Astrocyte (in vitro differentiated cells and primary cell): ENCODE measurements around the gene EEF2KMT. TPM values are rescaled to one million over a fixed set of nuclear protein-coding genes. Genes with fewer than 3 reads are reported as not detected.

Experiments
- DNase-seq: peaks from one replicate; pipeline ENCODE4 v3.0.0-alpha.2; 2010; ENCODE audit warnings: low read depth
- FAIRE-seq: peaks from 2 replicates; lab custom pipeline; 2011; peaks lifted over from hg19 to GRCh38; lab: Jason Lieb, UNC
- H2AFZ ChIP-seq: 2 replicates; pipeline ENCODE4 v1.6.0; 2012; ENCODE audit warnings: low read depth, low read length, inconsistent platforms
- H3K27ac ChIP-seq: 2 replicates; pipeline ENCODE4 v1.5.1; 2011; ENCODE audit warnings: low read depth, low read length, inconsistent platforms
- H3K27me3 ChIP-seq: 2 replicates; pipeline ENCODE4 v1.6.0; 2011; ENCODE audit warnings: low read length, inconsistent platforms; ENCODE audit not compliant: insufficient read depth
- H3K36me3 ChIP-seq: 2 replicates; pipeline ENCODE4 v1.5.1; 2011; ENCODE audit warnings: low read length, inconsistent platforms; ENCODE audit not compliant: insufficient read depth
- H3K4me1 ChIP-seq: 2 replicates; pipeline ENCODE4 v1.5.1; 2011; ENCODE audit warnings: low read length, inconsistent platforms; ENCODE audit not compliant: insufficient read depth
- H3K4me2 ChIP-seq: 2 replicates; pipeline ENCODE4 v1.6.0; 2012; ENCODE audit warnings: low read length, inconsistent platforms
- H3K4me3 ChIP-seq: 2 replicates; pipeline ENCODE4 v1.5.1; 2011; ENCODE audit warnings: low read depth, mild to moderate bottlenecking, low read length, inconsistent platforms; ENCODE audit not compliant: insufficient read depth
- H3K79me2 ChIP-seq: 2 replicates; pipeline ENCODE4 v1.6.0; 2012; ENCODE audit warnings: mild to moderate bottlenecking, low read length, inconsistent platforms; ENCODE audit not compliant: insufficient read depth
- H3K9ac ChIP-seq: 2 replicates; pipeline ENCODE4 v1.6.0; 2012; ENCODE audit warnings: mild to moderate bottlenecking, low read length, inconsistent platforms
- H3K9me3 ChIP-seq: 2 replicates; pipeline ENCODE4 v1.5.1; 2012; ENCODE audit warnings: low read depth, mild to moderate bottlenecking, low read length, inconsistent platforms; ENCODE audit not compliant: insufficient read depth
- H4K20me1 ChIP-seq: 2 replicates; pipeline ENCODE4 v1.6.0; 2012; ENCODE audit warnings: low read length, inconsistent platforms; ENCODE audit not compliant: insufficient read depth
- H3K27ac Mint-ChIP-seq: one replicate; pipeline ENCODE4 v1.8.0; 2021; ENCODE audit warnings: mild to moderate bottlenecking, mixed read lengths; ENCODE audit not compliant: unreplicated experiment
- H3K27me3 Mint-ChIP-seq: one replicate; pipeline ENCODE4 v1.8.0; 2021; ENCODE audit warnings: low read depth, mixed read lengths; ENCODE audit not compliant: unreplicated experiment
- H3K36me3 Mint-ChIP-seq: one replicate; pipeline ENCODE4 v1.8.0; 2021; ENCODE audit warnings: low read depth, mixed read lengths; ENCODE audit not compliant: unreplicated experiment
- H3K4me1 Mint-ChIP-seq: one replicate; pipeline ENCODE4 v1.8.0; 2021; ENCODE audit warnings: low read depth, mixed read lengths; ENCODE audit not compliant: unreplicated experiment
- H3K4me3 Mint-ChIP-seq: one replicate; pipeline ENCODE4 v1.8.0; 2021; ENCODE audit warnings: mild to moderate bottlenecking, moderate library complexity, mixed read lengths; ENCODE audit not compliant: unreplicated experiment
- H3K9me3 Mint-ChIP-seq: one replicate; pipeline ENCODE4 v1.8.0; 2021; ENCODE audit warnings: mild to moderate bottlenecking, mixed read lengths; ENCODE audit not compliant: unreplicated experiment
- EZH2 ChIP-seq: IDR thresholded peaks from 2 replicates; pipeline ENCODE4 v1.6.1; 2012; ENCODE audit warnings: mild to moderate bottlenecking, low read length, inconsistent platforms; ENCODE audit not compliant: insufficient read depth
- total RNA-seq: library from RNA; stranded (reverse); gene quantifications from 2 replicates; pipeline ENCODE4 v1.2.1, GENCODE V29; 2021
- TF ChIP-seq, protein P1 (sequence below): IDR thresholded peaks from 2 replicates; pipeline ENCODE4 v1.5.1; 2011; ENCODE audit warnings: low read depth, mild to moderate bottlenecking, inconsistent platforms, low read length, moderate library complexity; ENCODE audit not compliant: insufficient read depth

EEF2KMT gene
- total RNA-seq, 1 donor from 2014 or later = 9.2 TPM

DNA sequence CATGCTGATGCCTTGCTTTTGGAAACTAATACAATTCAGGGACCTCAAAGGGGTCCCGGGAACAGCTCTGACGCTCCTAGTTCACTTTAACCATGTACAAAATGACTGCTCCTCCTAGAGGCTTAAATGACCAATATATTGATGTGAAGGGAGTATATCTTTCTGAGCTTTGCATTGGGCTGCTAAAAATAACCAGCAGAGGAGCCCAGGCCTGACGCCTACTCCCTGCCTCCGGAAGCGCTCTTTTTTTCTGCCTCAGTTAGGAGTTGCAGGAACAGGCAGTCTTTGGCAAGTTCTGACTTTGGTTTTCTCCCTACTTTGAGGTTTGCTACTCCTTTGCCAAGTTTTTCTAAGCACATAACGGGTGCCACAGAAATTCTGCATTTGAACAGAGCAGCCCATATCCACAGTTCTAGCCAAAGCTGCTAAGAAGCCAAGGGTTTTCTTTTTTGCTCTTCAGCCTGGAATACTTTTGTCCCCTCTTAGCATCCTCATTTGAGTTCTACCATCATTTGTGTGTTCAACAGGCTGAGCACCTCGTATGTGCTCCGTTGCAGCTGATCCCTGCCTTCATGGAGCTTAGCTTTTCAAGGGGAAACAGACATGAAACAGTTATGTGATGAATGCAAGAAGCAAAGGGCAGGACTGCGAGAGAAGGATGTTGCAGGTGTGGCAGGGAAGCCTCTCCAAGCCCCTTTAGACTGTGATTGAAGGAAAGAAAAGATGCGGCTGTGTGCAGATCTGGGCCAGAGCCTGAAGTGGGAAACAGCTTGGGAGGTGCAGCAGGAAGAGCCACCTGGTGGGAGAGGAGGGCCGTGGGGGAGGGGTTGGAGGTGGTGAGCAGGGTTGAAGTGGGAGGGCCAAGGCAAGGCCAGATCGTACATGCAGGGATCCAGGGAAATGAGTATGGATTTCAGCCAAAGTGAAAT is 61.1 kb downstream of the EEF2KMT start:
- Histone ChIP-seq H3K4me2 (no peak overlapping the region), H3K9me3 (no peaks in the 10 kb centered on the region), H3K4me3 (no peak overlapping the region), H3K36me3 (no peaks in the 10 kb centered on the region), H2AFZ (no peak overlapping the region), H3K9ac (no peak overlapping the region), H3K27ac (no peak overlapping the region), H3K79me2 (no peaks in the 10 kb centered on the region), H4K20me1 (no peaks in the 10 kb centered on the region), H3K4me1 (peaks cover 26% of the 10 kb centered on the region), H3K27me3 (no peaks in the 10 kb centered on the region)
- no peak for FAIRE-seq
- Mint-ChIP-seq H3K4me1 (peaks cover 17% of the 10 kb centered on the region), H3K9me3 (no peaks in the 10 kb centered on the region), H3K27ac (peak overlapping the region; percentile 11), H3K36me3 (no peaks in the 10 kb centered on the region), H3K27me3 (no peaks in the 10 kb centered on the region), H3K4me3 (no peak overlapping the region)
- DNase-seq = peak; percentile 63
- TF ChIP-seq EZH2 = no peak
- TF ChIP-seq, protein P1, sequence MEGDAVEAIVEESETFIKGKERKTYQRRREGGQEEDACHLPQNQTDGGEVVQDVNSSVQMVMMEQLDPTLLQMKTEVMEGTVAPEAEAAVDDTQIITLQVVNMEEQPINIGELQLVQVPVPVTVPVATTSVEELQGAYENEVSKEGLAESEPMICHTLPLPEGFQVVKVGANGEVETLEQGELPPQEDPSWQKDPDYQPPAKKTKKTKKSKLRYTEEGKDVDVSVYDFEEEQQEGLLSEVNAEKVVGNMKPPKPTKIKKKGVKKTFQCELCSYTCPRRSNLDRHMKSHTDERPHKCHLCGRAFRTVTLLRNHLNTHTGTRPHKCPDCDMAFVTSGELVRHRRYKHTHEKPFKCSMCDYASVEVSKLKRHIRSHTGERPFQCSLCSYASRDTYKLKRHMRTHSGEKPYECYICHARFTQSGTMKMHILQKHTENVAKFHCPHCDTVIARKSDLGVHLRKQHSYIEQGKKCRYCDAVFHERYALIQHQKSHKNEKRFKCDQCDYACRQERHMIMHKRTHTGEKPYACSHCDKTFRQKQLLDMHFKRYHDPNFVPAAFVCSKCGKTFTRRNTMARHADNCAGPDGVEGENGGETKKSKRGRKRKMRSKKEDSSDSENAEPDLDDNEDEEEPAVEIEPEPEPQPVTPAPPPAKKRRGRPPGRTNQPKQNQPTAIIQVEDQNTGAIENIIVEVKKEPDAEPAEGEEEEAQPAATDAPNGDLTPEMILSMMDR = no peak

DNA sequence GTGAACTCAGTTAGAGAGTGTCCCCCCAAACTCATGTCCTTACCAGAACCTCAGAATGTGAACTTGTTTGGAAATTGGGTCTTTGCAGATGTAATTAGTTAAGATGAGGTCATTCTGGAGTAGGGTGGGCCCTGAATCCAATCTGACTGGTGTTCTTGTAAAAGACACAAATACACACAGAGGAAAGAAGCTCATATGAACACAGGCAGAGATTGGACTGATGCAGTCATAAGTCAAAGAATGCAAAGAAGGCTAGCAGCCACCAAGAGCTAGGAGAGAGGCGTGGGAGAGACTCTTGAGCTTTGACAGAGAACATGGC is 61.7 kb downstream of the EEF2KMT start:
- H3K9me3 Mint-ChIP-seq = no peaks in the 10 kb centered on the region
- Histone ChIP-seq H3K9ac (no peak overlapping the region), H3K4me3 (no peak overlapping the region), H3K27ac (no peak overlapping the region), H3K9me3 (no peaks in the 10 kb centered on the region), H3K36me3 (no peaks in the 10 kb centered on the region), H4K20me1 (no peaks in the 10 kb centered on the region), H3K4me1 (peaks cover 20% of the 10 kb centered on the region), H3K4me2 (no peak overlapping the region), H3K79me2 (no peaks in the 10 kb centered on the region), H2AFZ (no peak overlapping the region), H3K27me3 (no peaks in the 10 kb centered on the region)
- TF ChIP-seq, protein P1 = no peak
- TF ChIP-seq EZH2 = no peak
- H3K36me3 Mint-ChIP-seq = no peaks in the 10 kb centered on the region
- peak overlapping the region; percentile 13 for H3K4me3 Mint-ChIP-seq
- no peak for FAIRE-seq
- peaks cover 11% of the 10 kb centered on the region for H3K4me1 Mint-ChIP-seq
- peak overlapping the region; percentile 11 for H3K27ac Mint-ChIP-seq
- no peak for DNase-seq
- no peaks in the 10 kb centered on the region for H3K27me3 Mint-ChIP-seq

Other genes with a start within 250 kb of the EEF2KMT start
- gene PPL, start 160.6 kb downstream of the EEF2KMT start, total RNA-seq = 5.8 and 12.3 TPM in 2 replicates
- 0.12 and 0.32 TPM in 2 replicates for gene SEC14L5, start 139.5 kb downstream of the EEF2KMT start, total RNA-seq
- gene NAGPA, start 63.9 kb downstream of the EEF2KMT start, total RNA-seq = 16.1 and 17.4 TPM in 2 replicates
- not detected in 2 replicates for gene C16orf89, start 31.8 kb downstream of the EEF2KMT start, total RNA-seq
- 23.1 and 23.2 TPM in 2 replicates for gene ALG1, start 26.0 kb downstream of the EEF2KMT start, total RNA-seq